Smooth muscle cell (in vitro differentiated cells): ENCODE measurements around the gene RAD51B. TPM values are rescaled to one million over a fixed set of nuclear protein-coding genes. Genes with fewer than 3 reads are reported as not detected.

ENCODE experiments used
- DNase-seq: peaks from one replicate; lab custom pipeline; 2025; ENCODE audit not compliant: unreplicated experiment; lab: John Stamatoyannopoulos, UW
- H2AFZ ChIP-seq: fragments of 200-600 bp; sonication (generic); 2 replicates; pipeline ENCODE4 v1.6.0; 2016; ENCODE audit warnings: antibody characterized with exemption, low read depth, mild to moderate bottlenecking
- H3F3A ChIP-seq: fragments of 200-600 bp; sonication (generic); 2 replicates; pipeline ENCODE4 v1.6.0; 2017; ENCODE audit warnings: antibody characterized with exemption, low read depth
- H3K27ac ChIP-seq: fragments of 200-600 bp; sonication (generic); 2 replicates; pipeline ENCODE4 v1.5.1; 2016; ENCODE audit warnings: low read depth, mild to moderate bottlenecking
- H3K27me3 ChIP-seq: fragments of 200-600 bp; sonication (generic); 2 replicates; pipeline ENCODE4 v1.6.1; 2016; ENCODE audit warnings: low read depth, mild to moderate bottlenecking
- H3K36me3 ChIP-seq: fragments of 200-600 bp; sonication (generic); 2 replicates; pipeline ENCODE4 v1.5.1; 2016; ENCODE audit warnings: low read depth
- H3K4me1 ChIP-seq: fragments of 200-600 bp; sonication (generic); 2 replicates; pipeline ENCODE4 v1.5.1; 2016; ENCODE audit warnings: low read depth
- H3K4me2 ChIP-seq: fragments of 200-600 bp; sonication (generic); 2 replicates; pipeline ENCODE4 v1.6.0; 2016; ENCODE audit warnings: mild to moderate bottlenecking
- H3K4me3 ChIP-seq: fragments of 200-600 bp; sonication (generic); 2 replicates; pipeline ENCODE4 v1.5.1; 2016; ENCODE audit warnings: mild to moderate bottlenecking
- H3K79me2 ChIP-seq: fragments of 200-600 bp; sonication (generic); 2 replicates; pipeline ENCODE4 v1.6.0; 2016; ENCODE audit warnings: low read depth, mild to moderate bottlenecking
- H3K9ac ChIP-seq: fragments of 200-600 bp; sonication (generic); 2 replicates; pipeline ENCODE4 v1.6.0; 2016; ENCODE audit warnings: low read depth
- H3K9me3 ChIP-seq: fragments of 200-600 bp; sonication (generic); replicated peaks from 2 replicates; pipeline ENCODE4 v1.5.1; 2016; ENCODE audit warnings: low read depth
- H4K20me1 ChIP-seq: fragments of 200-600 bp; sonication (generic); 2 replicates; pipeline ENCODE4 v1.6.0; 2016; ENCODE audit warnings: low read depth
- WGBS: methylation state at CpG from one replicate; pipeline ENCODE4 v1.1.7; 2016; ENCODE audit warnings: low lambda C conversion rate; 5-methylcytosine and 5-hydroxymethylcytosine counted together
- polyA plus RNA-seq: library from polyadenylated mRNA; unstranded; fragments of >200 nt; fragmentation: Nextera tagmentation; extraction: Ambion mirVana; gene quantifications from 2 replicates; pipeline ENCODE4 v1.2.1, GENCODE V29; 2016
- total RNA-seq: library from RNA; depleted of rRNA; stranded (reverse); fragments of >200 nt; gene quantifications from 2 replicates; pipeline ENCODE4 v1.2.3, GENCODE V29; 2014
- TF ChIP-seq, protein P1 (sequence below): fragments of 200-600 bp; sonication (generic); IDR thresholded peaks from 2 replicates; pipeline ENCODE4 v1.5.1; 2017; ENCODE audit warnings: borderline replicate concordance, mild to moderate bottlenecking, antibody characterized with exemption; ENCODE audit not compliant: insufficient read depth, poor library complexity, severe bottlenecking

Gene RAD51B
- total and polyA plus RNA-seq, 2 experiments from 2014 or later = 4.6 to 5.3 TPM

DNA sequence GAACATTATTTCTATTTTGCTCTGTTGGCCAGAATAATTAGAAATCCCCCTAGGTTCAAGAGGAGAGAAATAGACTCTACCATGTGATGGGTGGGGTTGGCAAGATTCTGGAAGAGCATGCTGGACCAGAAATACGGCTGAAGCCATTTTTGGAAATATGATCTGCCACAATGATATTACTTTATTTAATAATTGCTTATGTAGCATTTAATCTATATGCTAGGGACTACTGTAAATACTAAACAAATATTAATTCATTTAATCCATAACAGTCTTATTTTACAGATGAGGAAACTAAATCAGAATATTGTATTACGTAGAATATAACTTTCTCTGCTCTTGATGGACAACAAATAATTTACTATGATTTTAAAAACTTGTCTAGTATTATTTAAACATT, 193.7 kb downstream of the RAD51B start:
- no peaks in the 10 kb centered on the region for H3K27me3 ChIP-seq
- H2AFZ ChIP-seq = no peak overlapping the region
- no peak overlapping the region for H3K4me2 ChIP-seq
- H3K79me2 ChIP-seq = no peaks in the 10 kb centered on the region
- no peak overlapping the region for H3K4me3 ChIP-seq
- no peak overlapping the region for H3K27ac ChIP-seq
- no peak overlapping the region for H3K9ac ChIP-seq
- peaks cover 4% of the 10 kb centered on the region for H3F3A ChIP-seq
- H4K20me1 ChIP-seq = no peaks in the 10 kb centered on the region
- DNase-seq = no peak
- no peaks in the 10 kb centered on the region for H3K9me3 ChIP-seq
- TF ChIP-seq, protein P1, sequence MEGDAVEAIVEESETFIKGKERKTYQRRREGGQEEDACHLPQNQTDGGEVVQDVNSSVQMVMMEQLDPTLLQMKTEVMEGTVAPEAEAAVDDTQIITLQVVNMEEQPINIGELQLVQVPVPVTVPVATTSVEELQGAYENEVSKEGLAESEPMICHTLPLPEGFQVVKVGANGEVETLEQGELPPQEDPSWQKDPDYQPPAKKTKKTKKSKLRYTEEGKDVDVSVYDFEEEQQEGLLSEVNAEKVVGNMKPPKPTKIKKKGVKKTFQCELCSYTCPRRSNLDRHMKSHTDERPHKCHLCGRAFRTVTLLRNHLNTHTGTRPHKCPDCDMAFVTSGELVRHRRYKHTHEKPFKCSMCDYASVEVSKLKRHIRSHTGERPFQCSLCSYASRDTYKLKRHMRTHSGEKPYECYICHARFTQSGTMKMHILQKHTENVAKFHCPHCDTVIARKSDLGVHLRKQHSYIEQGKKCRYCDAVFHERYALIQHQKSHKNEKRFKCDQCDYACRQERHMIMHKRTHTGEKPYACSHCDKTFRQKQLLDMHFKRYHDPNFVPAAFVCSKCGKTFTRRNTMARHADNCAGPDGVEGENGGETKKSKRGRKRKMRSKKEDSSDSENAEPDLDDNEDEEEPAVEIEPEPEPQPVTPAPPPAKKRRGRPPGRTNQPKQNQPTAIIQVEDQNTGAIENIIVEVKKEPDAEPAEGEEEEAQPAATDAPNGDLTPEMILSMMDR = no peak
- WGBS = 94% methylated on average over 2 of the region's 2 CpGs
- peaks cover 18% of the 10 kb centered on the region for H3K4me1 ChIP-seq
- no peaks in the 10 kb centered on the region for H3K36me3 ChIP-seq

DNA sequence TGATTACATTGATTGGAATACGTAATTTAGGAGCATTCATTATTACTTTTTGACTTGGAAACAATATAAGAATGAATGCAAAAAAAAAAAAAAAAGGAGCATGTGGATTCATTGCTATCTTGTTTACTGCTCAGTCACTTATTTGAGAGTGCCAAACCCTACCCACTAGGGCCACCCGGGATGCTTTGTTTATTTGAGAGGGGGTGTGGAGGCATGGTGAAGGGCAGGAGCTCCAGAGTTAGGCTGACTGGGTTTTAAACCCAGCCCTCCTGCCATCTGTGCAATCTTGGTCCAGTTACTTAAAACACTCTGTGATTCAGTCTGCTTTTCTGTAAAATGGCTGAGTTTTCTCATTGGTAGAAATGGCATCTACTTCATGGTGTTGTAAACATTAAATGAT, 195.2 kb downstream of the RAD51B start:
- WGBS = 86% methylated on average over 2 of the region's 2 CpGs
- Histone ChIP-seq H2AFZ (no peak overlapping the region), H3K4me3 (no peak overlapping the region), H3K4me1 (peaks cover 18% of the 10 kb centered on the region), H3K9me3 (no peaks in the 10 kb centered on the region), H3K4me2 (no peak overlapping the region), H3F3A (peaks cover 4% of the 10 kb centered on the region), H3K27ac (no peak overlapping the region), H3K9ac (no peak overlapping the region), H3K79me2 (no peaks in the 10 kb centered on the region), H3K27me3 (no peaks in the 10 kb centered on the region), H3K36me3 (no peaks in the 10 kb centered on the region), H4K20me1 (no peaks in the 10 kb centered on the region)
- TF ChIP-seq, protein P1 = no peak
- no peak for DNase-seq

DNA sequence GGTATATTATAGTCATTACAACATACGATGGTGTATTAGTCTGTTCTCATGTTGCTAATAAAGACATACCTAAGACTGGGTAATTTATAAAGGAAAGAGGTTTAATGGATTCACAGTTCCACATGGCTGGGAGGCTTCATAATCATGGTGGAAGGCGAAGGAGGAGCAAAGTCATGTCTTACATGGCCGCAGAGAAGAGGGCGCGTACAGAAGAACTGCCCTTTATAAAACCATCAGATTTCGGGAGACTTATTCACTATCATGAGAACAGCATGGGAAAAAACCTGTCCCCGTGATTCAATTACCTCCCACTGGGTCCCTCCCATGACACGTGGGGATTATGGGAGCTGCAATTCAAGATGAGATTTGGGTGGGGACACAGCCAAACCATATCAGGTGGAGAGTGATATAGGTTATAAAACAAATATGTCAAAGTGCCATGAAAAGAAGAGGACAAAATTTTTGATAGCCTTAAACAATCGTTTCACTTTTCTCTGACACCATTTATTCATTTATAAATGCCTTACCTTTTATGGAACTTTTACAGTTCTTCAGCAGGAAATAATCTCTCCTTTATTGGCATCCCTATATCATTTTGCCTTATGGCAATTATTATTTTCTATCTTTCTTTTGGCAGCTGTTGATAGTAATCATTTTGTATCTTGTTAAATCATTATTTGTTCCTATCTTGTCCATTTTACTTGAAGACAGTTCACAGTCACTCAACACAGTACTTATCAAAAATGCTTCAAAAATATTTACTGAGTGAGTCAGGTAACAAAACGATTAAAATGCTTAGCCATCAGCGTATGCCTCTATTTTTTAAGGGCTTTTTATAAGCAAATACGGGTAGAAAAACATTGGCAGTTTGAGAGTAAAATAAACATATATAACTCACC, 196.0 kb downstream of the RAD51B start:
- Histone ChIP-seq H3K4me2 (peak overlapping the region; percentile 56), H3K9ac (no peak overlapping the region), H3F3A (peaks cover 4% of the 10 kb centered on the region), H4K20me1 (no peaks in the 10 kb centered on the region), H3K36me3 (no peaks in the 10 kb centered on the region), H3K79me2 (no peaks in the 10 kb centered on the region), H3K4me3 (no peak overlapping the region), H3K27ac (peak overlapping the region; percentile 69), H2AFZ (no peak overlapping the region), H3K4me1 (peaks cover 18% of the 10 kb centered on the region), H3K27me3 (no peaks in the 10 kb centered on the region), H3K9me3 (no peaks in the 10 kb centered on the region)
- TF ChIP-seq, protein P1 = no peak
- 81% methylated on average over 12 of the region's 12 CpGs for WGBS
- no peak for DNase-seq
